ENCODE data around the gene LRRFIP2.
"Not testable (repeated sequence)": the region's sequence is repeated elsewhere in the genome, so short reads cannot be mapped to it uniquely, and the experiment has no call there.

Gene LRRFIP2

DNA sequence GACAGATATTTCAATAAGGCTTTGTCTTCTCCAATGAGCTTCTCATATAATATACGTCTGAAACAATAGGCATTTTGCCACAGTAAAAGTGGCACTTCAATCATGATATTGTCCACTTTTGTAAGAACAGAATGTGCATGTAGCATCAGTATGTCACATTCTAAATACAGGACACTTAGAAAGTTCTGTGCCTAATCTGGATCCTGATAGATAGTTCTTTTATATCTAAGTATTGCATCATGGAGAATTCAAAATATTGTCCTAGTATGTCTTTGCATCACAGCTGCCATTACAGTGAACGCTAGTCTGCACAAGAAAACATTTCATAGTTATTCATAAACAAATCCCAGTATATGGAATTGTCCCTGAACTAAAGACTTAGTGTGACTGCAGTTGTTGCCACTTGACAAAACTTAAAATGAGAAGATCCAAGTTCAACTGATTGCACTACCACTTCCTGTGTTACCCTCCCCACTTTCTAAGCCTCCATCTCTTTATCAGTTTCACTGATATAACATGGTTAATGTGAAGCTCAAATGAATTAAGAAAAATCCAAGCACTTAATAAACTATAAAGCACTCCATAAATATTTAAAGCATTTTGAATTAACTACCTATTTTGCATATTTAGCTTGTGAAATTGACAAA, 19.6 kb downstream of the LRRFIP2 start:
- peaks cover 5% of the 10 kb centered on the region for H3K36me3 Mint-ChIP-seq (ENCODE audit: insufficient read depth)
- no peak overlapping the region for H3K4me3 Mint-ChIP-seq
- peaks cover 7% of the 10 kb centered on the region for H3K4me1 Mint-ChIP-seq
- DNase-seq (ENCODE audit: low spot score in 2 of 2) (no peak), ATAC-seq (replicated peaks; ENCODE audit: extremely low read depth, poor library complexity, severe bottlenecking) (peak; percentile 28)
- no peak overlapping the region for H3K27ac Mint-ChIP-seq (ENCODE audit: low read depth)
- H3K9me3 Mint-ChIP-seq: no peaks in the 10 kb centered on the region
- no peaks in the 10 kb centered on the region for H3K27me3 Mint-ChIP-seq

DNA sequence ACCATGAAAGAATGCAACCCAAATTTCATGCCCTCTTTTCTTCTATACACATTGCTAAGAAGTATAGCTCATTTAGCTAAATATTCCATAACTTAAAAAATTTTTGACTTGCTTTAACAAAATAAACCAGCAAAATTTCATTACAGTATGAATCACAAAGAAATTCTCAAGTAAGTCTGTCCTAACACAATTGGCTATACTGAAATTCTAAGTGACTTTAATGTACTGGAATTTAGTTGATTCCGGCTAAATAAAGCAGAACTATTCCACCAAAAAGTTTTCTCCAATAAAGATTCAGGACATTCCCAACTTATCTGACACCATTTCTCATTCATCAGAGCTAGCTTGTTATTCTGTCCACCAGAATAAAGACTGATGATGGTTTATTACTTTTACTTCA, 23.8 kb downstream of the LRRFIP2 start:
- peaks cover 10% of the 10 kb centered on the region for H3K36me3 Mint-ChIP-seq (ENCODE audit: insufficient read depth)
- no peak overlapping the region for H3K27ac Mint-ChIP-seq (ENCODE audit: low read depth)
- H3K27me3 Mint-ChIP-seq: no peaks in the 10 kb centered on the region
- ATAC-seq (replicated peaks; ENCODE audit: extremely low read depth, poor library complexity, severe bottlenecking) (no peak), DNase-seq (ENCODE audit: low spot score in 2 of 2) (no peak)
- H3K4me1 Mint-ChIP-seq: peaks cover 9% of the 10 kb centered on the region
- H3K9me3 Mint-ChIP-seq: no peaks in the 10 kb centered on the region
- H3K4me3 Mint-ChIP-seq: no peak overlapping the region

DNA sequence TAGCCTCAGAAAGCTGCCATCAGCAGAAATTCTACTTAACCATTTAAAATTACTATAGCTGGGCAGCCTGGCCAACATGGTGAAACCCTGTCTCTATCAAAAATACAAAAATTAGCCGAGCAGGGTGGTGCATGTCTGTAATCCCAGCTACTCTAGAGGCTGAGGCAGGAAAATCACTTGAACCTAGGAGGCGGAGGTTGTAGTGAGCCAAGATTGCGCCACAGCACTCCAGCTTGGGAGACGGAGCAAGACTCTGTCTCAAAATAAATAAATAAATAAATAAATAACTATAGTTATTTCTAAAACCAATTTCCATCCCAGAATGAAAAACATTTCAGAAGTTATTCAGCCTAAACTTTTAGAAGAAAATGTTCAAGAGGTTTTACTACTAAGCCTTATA, 25.1 kb downstream of the LRRFIP2 start:
- Mint-ChIP-seq H3K4me1 (peaks cover 17% of the 10 kb centered on the region), H3K27ac (ENCODE audit: low read depth) (no peak overlapping the region), H3K9me3 (no peaks in the 10 kb centered on the region), H3K4me3 (no peak overlapping the region), H3K36me3 (ENCODE audit: insufficient read depth) (peaks cover 14% of the 10 kb centered on the region), H3K27me3 (no peaks in the 10 kb centered on the region)
- ATAC-seq (replicated peaks; ENCODE audit: extremely low read depth, poor library complexity, severe bottlenecking): no peak
- DNase-seq (ENCODE audit: low spot score in 2 of 2): no peak

DNA sequence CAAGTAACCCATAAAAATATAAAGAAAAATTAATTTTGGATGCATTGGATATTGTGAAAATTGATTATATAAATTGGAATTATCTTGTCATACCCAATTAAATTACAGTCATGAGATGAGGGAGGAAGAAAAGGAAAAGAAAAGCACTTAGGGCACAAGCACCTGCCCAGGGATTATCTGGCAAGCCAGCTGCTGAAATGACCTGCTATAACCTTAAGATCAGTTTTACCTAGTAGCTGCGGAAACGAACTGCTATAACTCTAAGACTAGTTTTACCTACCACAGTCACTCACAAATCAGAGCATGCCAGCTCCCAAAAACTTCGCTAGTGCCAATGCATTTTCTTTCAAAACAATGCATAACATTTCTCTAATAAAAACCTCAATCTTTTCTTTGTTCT, 26.2 kb downstream of the LRRFIP2 start:
- no peak for ATAC-seq (replicated peaks; ENCODE audit: extremely low read depth, poor library complexity, severe bottlenecking)
- H3K27me3 Mint-ChIP-seq: no peaks in the 10 kb centered on the region
- no peak overlapping the region for H3K4me3 Mint-ChIP-seq
- H3K9me3 Mint-ChIP-seq: no peaks in the 10 kb centered on the region
- H3K4me1 Mint-ChIP-seq: peaks cover 17% of the 10 kb centered on the region
- peaks cover 12% of the 10 kb centered on the region for H3K36me3 Mint-ChIP-seq (ENCODE audit: insufficient read depth)
- DNase-seq (ENCODE audit: low spot score in 2 of 2): no peak
- H3K27ac Mint-ChIP-seq (ENCODE audit: low read depth): no peak overlapping the region

DNA sequence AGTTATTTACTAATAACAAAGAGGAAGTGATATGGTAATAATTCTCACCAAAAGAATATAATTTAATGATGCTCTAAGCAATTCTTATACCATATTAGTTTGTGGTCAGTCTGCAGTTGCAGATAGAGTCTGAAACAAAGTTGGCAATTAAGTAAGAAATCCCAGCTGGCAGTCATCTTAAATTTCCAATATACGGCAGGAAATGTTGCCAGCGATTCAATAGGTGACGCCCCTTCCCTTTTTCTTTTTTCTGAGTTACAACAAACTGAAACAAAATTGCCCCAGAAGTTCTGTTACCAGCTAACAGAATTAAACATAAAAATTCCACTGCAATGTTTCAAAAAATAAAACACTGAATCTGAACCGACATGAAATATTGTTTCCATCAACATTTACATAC, 26.7 kb downstream of the LRRFIP2 start:
- no peak for DNase-seq (ENCODE audit: low spot score in 2 of 2)
- no peaks in the 10 kb centered on the region for H3K27me3 Mint-ChIP-seq
- ATAC-seq (replicated peaks; ENCODE audit: extremely low read depth, poor library complexity, severe bottlenecking): no peak
- H3K9me3 Mint-ChIP-seq: no peaks in the 10 kb centered on the region
- no peak overlapping the region for H3K27ac Mint-ChIP-seq (ENCODE audit: low read depth)
- peaks cover 15% of the 10 kb centered on the region for H3K36me3 Mint-ChIP-seq (ENCODE audit: insufficient read depth)
- H3K4me3 Mint-ChIP-seq: no peak overlapping the region
- peaks cover 17% of the 10 kb centered on the region for H3K4me1 Mint-ChIP-seq

DNA sequence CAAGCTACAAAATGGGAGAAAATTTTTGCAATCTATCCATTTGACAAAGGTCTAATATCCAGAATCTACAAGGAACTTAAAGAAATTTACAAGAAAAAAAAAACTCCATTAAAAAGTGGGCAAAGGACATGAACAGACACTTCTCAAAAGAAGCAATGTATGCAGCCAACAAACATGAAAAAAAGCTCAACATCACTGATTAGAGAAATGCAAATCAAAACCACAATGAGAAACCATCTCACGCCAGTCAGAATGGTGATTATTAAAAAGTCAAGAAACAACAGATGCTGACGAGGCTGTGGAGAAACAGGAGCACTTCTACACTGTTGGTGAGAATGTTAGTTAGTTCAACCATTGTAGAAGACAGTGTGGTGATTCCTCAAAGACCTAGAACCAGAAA, 27.5 kb downstream of the LRRFIP2 start:
- not testable (repeated sequence) for DNase-seq (ENCODE audit: low spot score in 2 of 2); H3K9me3 Mint-ChIP-seq; H3K27me3 Mint-ChIP-seq; H3K27ac Mint-ChIP-seq (ENCODE audit: low read depth); H3K4me3 Mint-ChIP-seq; ATAC-seq (replicated peaks; ENCODE audit: extremely low read depth, poor library complexity, severe bottlenecking)
- Mint-ChIP-seq H3K4me1 (peaks cover 17% of the 10 kb centered on the region), H3K36me3 (ENCODE audit: insufficient read depth) (peaks cover 15% of the 10 kb centered on the region)

DNA sequence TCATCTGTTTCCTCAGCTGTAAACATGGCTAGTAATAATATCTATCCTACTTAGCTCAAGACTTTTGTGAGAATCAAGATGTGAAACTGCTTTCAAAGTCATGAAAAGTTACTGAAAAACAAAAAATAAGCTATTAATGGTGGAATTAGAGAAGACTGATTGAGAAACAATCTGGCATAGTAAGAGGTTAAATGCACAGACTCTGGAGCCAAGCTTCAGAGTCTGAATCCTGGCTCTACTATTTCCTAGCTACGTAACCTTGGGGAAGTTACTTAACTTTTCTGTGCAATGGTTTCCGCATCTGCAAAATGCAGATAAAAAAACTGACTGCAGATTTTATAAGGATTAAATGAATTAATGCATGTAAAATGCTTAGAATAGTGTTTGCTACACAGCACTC, 28.8 kb downstream of the LRRFIP2 start:
- Mint-ChIP-seq H3K9me3 (no peaks in the 10 kb centered on the region), H3K4me1 (peaks cover 17% of the 10 kb centered on the region), H3K36me3 (ENCODE audit: insufficient read depth) (peaks cover 15% of the 10 kb centered on the region), H3K27ac (ENCODE audit: low read depth) (no peak overlapping the region), H3K4me3 (no peak overlapping the region), H3K27me3 (no peaks in the 10 kb centered on the region)
- ATAC-seq (replicated peaks; ENCODE audit: extremely low read depth, poor library complexity, severe bottlenecking) (no peak), DNase-seq (ENCODE audit: low spot score in 2 of 2) (no peak)

DNA sequence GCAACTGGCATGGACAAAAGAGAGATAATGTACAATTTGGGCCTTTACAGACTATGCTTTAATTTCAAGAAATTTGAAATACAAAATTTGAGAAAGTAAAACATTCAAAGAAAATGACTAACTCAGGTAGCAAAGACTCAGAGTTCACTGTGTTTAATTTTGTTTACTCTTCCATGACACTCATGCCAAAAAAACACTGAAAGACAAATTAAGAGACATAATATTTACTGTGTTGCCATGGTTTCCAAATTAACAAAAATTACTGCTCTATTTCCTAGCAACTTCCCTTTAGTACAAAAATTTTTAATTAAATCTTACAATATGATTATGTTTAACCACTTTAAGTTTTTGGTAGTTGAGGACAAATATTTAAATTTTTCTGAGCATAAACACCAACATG, 29.6 kb downstream of the LRRFIP2 start:
- peaks cover 17% of the 10 kb centered on the region for H3K4me1 Mint-ChIP-seq
- no peaks in the 10 kb centered on the region for H3K27me3 Mint-ChIP-seq
- ATAC-seq (replicated peaks; ENCODE audit: extremely low read depth, poor library complexity, severe bottlenecking): no peak
- peaks cover 15% of the 10 kb centered on the region for H3K36me3 Mint-ChIP-seq (ENCODE audit: insufficient read depth)
- H3K4me3 Mint-ChIP-seq: no peak overlapping the region
- DNase-seq (ENCODE audit: low spot score in 2 of 2): no peak
- H3K27ac Mint-ChIP-seq (ENCODE audit: low read depth): peak overlapping the region; percentile 16
- H3K9me3 Mint-ChIP-seq: no peaks in the 10 kb centered on the region

DNA sequence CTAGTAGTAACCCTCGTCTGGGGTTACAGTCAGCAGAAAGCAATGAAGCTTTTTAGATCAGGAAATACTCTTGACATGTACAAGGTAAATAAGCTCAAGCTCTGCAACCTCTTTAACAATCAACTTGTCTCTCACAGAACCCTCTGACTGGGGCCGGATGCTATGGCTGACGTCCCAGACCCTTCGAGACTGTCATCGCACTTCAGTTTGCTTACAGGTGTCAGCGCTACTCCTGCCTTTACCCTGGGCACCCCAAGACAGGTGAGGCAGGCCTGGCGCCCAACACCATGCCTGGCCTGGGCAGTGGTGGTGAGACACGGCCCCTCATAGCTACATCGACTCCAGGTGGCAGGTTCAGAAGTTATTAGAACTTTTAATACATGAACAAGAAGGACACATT, 30.6 kb downstream of the LRRFIP2 start:
- H3K4me3 Mint-ChIP-seq: no peak overlapping the region
- no peaks in the 10 kb centered on the region for H3K27me3 Mint-ChIP-seq
- no peak overlapping the region for H3K27ac Mint-ChIP-seq (ENCODE audit: low read depth)
- no peak for DNase-seq (ENCODE audit: low spot score in 2 of 2)
- no peak for ATAC-seq (replicated peaks; ENCODE audit: extremely low read depth, poor library complexity, severe bottlenecking)
- H3K36me3 Mint-ChIP-seq (ENCODE audit: insufficient read depth): peaks cover 15% of the 10 kb centered on the region
- peaks cover 17% of the 10 kb centered on the region for H3K4me1 Mint-ChIP-seq
- H3K9me3 Mint-ChIP-seq: no peaks in the 10 kb centered on the region

DNA sequence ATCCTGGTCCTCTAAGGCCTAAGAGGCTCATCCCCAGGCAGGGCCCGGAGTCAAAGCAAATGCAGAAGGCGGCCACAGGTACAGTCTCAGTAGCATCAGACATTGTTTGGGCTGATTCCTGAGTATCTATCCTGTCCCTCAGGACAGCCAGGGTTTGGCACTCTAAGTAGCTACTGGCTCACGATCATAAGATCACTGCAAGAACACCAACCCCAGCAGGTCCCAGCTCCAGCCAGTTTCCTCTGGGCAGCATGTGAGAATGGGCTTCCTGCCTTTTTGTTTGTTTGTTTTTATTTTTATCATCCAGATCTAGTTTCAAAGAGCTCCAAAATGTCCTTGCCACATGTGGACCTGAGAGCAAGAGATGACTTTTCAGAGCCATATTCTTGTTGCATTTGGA, 32.7 kb downstream of the LRRFIP2 start:
- no peak for ATAC-seq (replicated peaks; ENCODE audit: extremely low read depth, poor library complexity, severe bottlenecking)
- Mint-ChIP-seq H3K4me1 (peaks cover 22% of the 10 kb centered on the region), H3K9me3 (no peaks in the 10 kb centered on the region), H3K27me3 (no peaks in the 10 kb centered on the region), H3K4me3 (no peak overlapping the region), H3K36me3 (ENCODE audit: insufficient read depth) (peaks cover 8% of the 10 kb centered on the region), H3K27ac (ENCODE audit: low read depth) (no peak overlapping the region)
- no peak for DNase-seq (ENCODE audit: low spot score in 2 of 2)

DNA sequence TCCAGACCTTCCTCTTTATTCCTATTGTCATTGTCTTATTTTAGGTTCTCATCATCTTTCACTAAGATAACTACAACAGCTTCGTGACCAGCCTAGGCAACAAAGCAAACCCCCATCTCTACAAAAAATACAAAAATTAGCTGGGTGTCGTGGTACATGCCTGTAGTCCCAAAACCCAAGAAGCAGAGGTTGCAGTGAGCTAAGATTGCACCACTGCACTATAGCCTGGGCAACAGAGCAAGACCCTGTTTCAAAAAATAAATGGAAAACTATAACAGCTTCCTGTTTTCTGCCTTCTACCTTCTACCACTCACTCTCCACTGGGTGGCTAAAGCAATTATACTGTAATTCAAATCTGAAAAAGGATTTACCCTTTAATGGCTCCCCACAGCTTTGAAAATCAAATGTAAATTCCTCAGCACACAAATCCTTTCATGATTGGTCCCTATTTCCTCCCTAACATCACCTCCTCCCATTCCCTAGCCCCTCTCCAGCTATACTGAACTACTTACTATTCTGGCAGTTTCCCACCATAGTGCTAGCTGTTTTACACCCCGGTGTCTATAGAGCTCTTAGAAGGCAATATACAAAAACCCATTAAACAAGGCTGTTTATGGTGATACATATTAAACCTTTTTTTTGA, 33.4 kb downstream of the LRRFIP2 start:
- no peak for ATAC-seq (replicated peaks; ENCODE audit: extremely low read depth, poor library complexity, severe bottlenecking)
- no peak for DNase-seq (ENCODE audit: low spot score in 2 of 2)
- Mint-ChIP-seq H3K4me3 (no peak overlapping the region), H3K36me3 (ENCODE audit: insufficient read depth) (peaks cover 8% of the 10 kb centered on the region), H3K27ac (ENCODE audit: low read depth) (no peak overlapping the region), H3K27me3 (no peaks in the 10 kb centered on the region), H3K4me1 (peaks cover 18% of the 10 kb centered on the region), H3K9me3 (no peaks in the 10 kb centered on the region)

DNA sequence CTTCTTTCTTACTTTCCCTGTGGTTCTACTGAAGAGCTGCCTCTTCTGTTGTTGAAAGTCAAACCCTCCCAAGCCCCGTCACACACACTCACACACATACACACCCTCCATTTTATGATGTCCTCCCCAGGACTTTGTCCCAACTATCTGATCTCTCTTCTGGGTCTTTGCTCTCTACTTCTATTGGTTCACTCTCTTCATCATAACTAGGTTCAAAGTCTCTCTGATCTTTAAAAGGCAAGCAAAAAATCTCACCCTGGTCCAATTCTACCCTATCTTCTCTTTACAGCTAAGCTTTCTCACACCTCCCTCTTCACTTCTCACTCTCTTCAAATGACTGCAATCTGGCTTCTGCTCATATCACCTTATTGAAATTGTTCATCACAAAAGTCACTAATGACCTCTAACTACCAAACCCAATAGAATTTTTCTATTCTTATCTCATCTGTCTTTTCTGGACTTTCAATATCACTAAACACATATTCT, 34.8 kb downstream of the LRRFIP2 start:
- Mint-ChIP-seq H3K4me1 (peaks cover 10% of the 10 kb centered on the region), H3K4me3 (no peak overlapping the region), H3K36me3 (ENCODE audit: insufficient read depth) (peaks cover 8% of the 10 kb centered on the region), H3K9me3 (no peaks in the 10 kb centered on the region), H3K27me3 (no peaks in the 10 kb centered on the region), H3K27ac (ENCODE audit: low read depth) (no peak overlapping the region)
- ATAC-seq (replicated peaks; ENCODE audit: extremely low read depth, poor library complexity, severe bottlenecking) (no peak), DNase-seq (ENCODE audit: low spot score in 2 of 2) (no peak)

DNA sequence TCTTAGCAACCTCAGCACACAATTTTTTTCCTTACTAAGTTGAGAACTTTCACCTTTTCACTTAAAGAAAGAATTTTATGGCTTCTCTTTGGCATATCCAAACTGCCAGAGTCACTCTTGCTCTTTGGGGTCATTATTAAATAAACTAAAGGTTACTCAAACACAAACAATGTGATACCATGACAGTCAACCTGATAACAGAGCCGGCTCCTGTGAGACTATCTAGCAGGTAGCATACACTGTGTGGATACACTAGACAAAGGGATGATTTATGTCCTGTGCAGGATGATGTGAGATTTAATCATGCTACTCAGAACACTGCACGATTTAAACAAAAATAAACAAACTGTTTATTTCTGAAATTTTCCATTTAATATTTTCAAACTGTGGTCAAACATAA, 35.6 kb downstream of the LRRFIP2 start:
- H3K27ac Mint-ChIP-seq (ENCODE audit: low read depth): no peak overlapping the region
- peaks cover 10% of the 10 kb centered on the region for H3K4me1 Mint-ChIP-seq
- DNase-seq (ENCODE audit: low spot score in 2 of 2) (no peak), ATAC-seq (replicated peaks; ENCODE audit: extremely low read depth, poor library complexity, severe bottlenecking) (no peak)
- H3K4me3 Mint-ChIP-seq: no peak overlapping the region
- no peaks in the 10 kb centered on the region for H3K9me3 Mint-ChIP-seq
- H3K27me3 Mint-ChIP-seq: no peaks in the 10 kb centered on the region
- H3K36me3 Mint-ChIP-seq (ENCODE audit: insufficient read depth): peaks cover 5% of the 10 kb centered on the region
